NT2/D1 (cell line): ENCODE data around the gene NR4A2.

Source experiments
- SUZ12 ChIP-seq: IDR thresholded peaks from 2 replicates; pipeline ENCODE4 v1.6.1; 2011; ENCODE audit not compliant: insufficient read length, insufficient read depth; ENCODE audit errors: extremely low read depth
- YY1 ChIP-seq: IDR thresholded peaks from 2 replicates; pipeline ENCODE4 v1.6.1; 2011; ENCODE audit not compliant: insufficient read length, insufficient read depth
- ZNF274 ChIP-seq: IDR thresholded peaks from 2 replicates; pipeline ENCODE4 v1.6.1; 2011; ENCODE audit warnings: mild to moderate bottlenecking, low read depth, low read length

DNA sequence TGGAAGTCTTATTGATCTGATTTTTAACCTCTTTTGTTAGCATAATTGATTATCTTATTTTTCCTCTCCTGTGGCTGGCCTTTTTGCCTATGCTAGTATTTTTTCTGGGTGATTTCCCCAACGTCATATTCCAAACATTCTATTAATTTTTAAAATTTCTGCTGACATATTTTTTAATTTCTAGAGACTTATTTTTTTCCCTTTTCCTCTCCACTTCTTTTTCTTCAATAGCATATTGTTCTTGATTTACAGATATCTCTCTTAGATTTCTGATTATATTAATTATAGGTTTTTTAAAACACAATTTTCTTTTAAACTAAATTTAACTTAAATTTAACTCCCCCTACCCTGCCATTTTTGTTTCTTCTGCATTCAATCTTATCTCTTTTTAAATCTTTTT is 47.2 kb upstream of the NR4A2 start:
- TF ChIP-seq ZNF274 = no peak
- TF ChIP-seq SUZ12 = no peak
- TF ChIP-seq YY1 = no peak
